Naive thymus-derived CD4-positive, alpha-beta T cell (primary cell): ENCODE data around the gene IRAK1. TPM values are rescaled to one million over a fixed set of nuclear protein-coding genes. Genes with fewer than 3 reads are reported as not detected.

Experiments
- ATAC-seq: fragments of 150-1000 bp; cut with Tn5 transposase; 2 replicates; pipeline ENCODE4 v1.10.0; 2021; ENCODE audit warnings: mild to moderate bottlenecking, moderate library complexity
- CTCF ChIA-PET: fragments of 350-600 bp; sonication (Branson Sonifier 250); formaldehyde crosslinking; loops from one replicate; lab custom pipeline; 2021; ENCODE audit warnings: antibody characterized with exemption; lab: Charles Lee
- POLR2A ChIA-PET: fragments of 350-600 bp; sonication (Branson Sonifier 250); formaldehyde crosslinking; loops from one replicate; lab custom pipeline; 2021; ENCODE audit warnings: antibody characterized with exemption, inconsistent platforms; lab: Charles Lee
- DNase-seq, 9 donors: peaks; one replicate each; pipeline versions ENCODE4 v3.0.0 to v3.0.0-alpha.2; 2020 to 2022; ENCODE audit warnings: mixed read lengths in 1 of 9
- H3K27ac ChIP-seq: one replicate; pipeline ENCODE4 v1.7.0; 2013; ENCODE audit warnings: mild to moderate bottlenecking, low read depth, low read length, moderate library complexity
- H3K27me3 ChIP-seq, 2 donors: one replicate each; pipeline ENCODE4 v1.7.0; 2013; ENCODE audit warnings: low read length in 2 of 2, mild to moderate bottlenecking in 2 of 2, moderate library complexity in 2 of 2; ENCODE audit not compliant: control insufficient read depth in 2 of 2, insufficient read depth in 2 of 2
- H3K36me3 ChIP-seq, 3 experiments: 1 replicate in 2 of 3; 2 replicates in 1 of 3; pipeline ENCODE4 v1.7.0; 2013; ENCODE audit warnings: low read length in 3 of 3, mild to moderate bottlenecking in 3 of 3, moderate library complexity in 1 of 3; ENCODE audit not compliant: insufficient read depth in 3 of 3, control insufficient read depth in 2 of 3
- H3K4me1 ChIP-seq, 2 donors: one replicate each; pipeline ENCODE4 v1.7.0; 2013; ENCODE audit warnings: low read length in 2 of 2, mild to moderate bottlenecking in 2 of 2, moderate library complexity in 1 of 2; ENCODE audit not compliant: control insufficient read depth in 2 of 2, insufficient read depth in 2 of 2
- H3K4me3 ChIP-seq: 2 replicates; pipeline ENCODE4 v1.7.0; 2013; ENCODE audit warnings: mild to moderate bottlenecking, low read length
- H3K9me3 ChIP-seq, 3 experiments: 1 replicate in 2 of 3; 2 replicates in 1 of 3; pipeline ENCODE4 v1.7.0; 2013; ENCODE audit warnings: low read length in 3 of 3; ENCODE audit not compliant: control insufficient read depth in 2 of 3
- H3K27ac Mint-ChIP-seq, 9 donors: one replicate each; pipeline ENCODE4 v1.8.0; 2020 to 2022; ENCODE audit warnings: mixed read lengths in 9 of 9, mild to moderate bottlenecking in 8 of 9, moderate library complexity in 5 of 9, inconsistent platforms in 2 of 9
- H3K27me3 Mint-ChIP-seq, 5 donors: one replicate each; pipeline ENCODE4 v1.8.0; 2021 to 2022; ENCODE audit warnings: mixed read lengths in 5 of 5, mild to moderate bottlenecking in 1 of 5
- H3K36me3 Mint-ChIP-seq, 5 donors: one replicate each; pipeline ENCODE4 v1.8.0; 2020 to 2022; ENCODE audit warnings: mixed read lengths in 5 of 5, mild to moderate bottlenecking in 3 of 5, inconsistent platforms in 1 of 5
- H3K4me1 Mint-ChIP-seq, 7 donors: one replicate each; pipeline ENCODE4 v1.8.0; 2020 to 2022; ENCODE audit warnings: mixed read lengths in 7 of 7, mild to moderate bottlenecking in 3 of 7, inconsistent platforms in 1 of 7
- H3K4me3 Mint-ChIP-seq, 10 donors: one replicate each; pipeline ENCODE4 v1.8.0; 2020 to 2022; ENCODE audit warnings: mild to moderate bottlenecking in 10 of 10, mixed read lengths in 10 of 10, moderate library complexity in 6 of 10, inconsistent platforms in 2 of 10
- H3K9me3 Mint-ChIP-seq, 11 donors: one replicate each; pipeline ENCODE4 v1.8.0; 2020 to 2022; ENCODE audit warnings: mixed read lengths in 11 of 11, mild to moderate bottlenecking in 4 of 11, inconsistent platforms in 1 of 11, moderate library complexity in 1 of 11
- intact Hi-C, 2 donors: fragments of 100-400 bp; cut with micrococcal nuclease; formaldehyde crosslinking; loops; one replicate each; pipeline ENCODE4 v1.15.1; 2023
- polyA plus RNA-seq, 2 donors: library from polyadenylated mRNA; unstranded; fragments of 300-500 nt; fragmentation: Illumina TruSeq; gene quantifications; one replicate each; pipeline ENCODE4 v1.2.3, GENCODE V29; 2021
- total RNA-seq, 6 experiments: library from RNA in 5 of 6; stranded (reverse) in 5 of 6; gene quantifications; 1 replicate in 5 of 6; 2 replicates in 1 of 6; pipeline ENCODE4 v1.2.3 and lab custom pipeline; 2021 to 2026

Gene IRAK1
- total and polyA plus RNA-seq, 7 experiments from 2014 or later: 20.0 to 120 (median 57.5) TPM

DNA sequence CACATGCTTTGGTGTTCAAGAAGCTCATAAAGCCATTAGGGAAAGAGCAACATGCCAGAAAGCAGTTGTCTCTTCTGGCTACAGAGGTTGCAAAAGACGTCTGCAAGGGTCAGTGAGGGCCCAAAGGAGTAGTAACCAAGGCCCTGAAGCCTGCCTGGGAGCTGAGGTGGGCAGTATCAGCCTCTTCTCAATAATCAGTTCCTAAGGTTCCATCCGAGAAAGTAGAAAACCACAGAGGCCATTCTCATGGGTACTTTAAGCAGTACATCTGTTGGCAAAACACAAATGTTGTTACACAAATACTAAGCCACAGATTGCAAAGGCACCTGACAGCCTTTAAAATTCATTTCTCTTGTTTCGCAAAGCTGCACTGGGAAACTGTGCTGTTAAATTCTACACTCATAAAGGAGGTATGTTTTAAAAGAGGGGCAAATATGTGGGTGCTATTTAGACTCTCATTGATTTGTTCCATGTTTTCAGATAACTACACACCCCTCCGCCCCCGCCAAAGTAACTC is 40.1 kb upstream of the IRAK1 start:
- H3K27ac ChIP-seq: peak overlapping the region; percentile 44
- Mint-ChIP-seq H3K27me3 (no peaks in the 10 kb centered on the region), H3K27ac (peak overlapping the region in 8 of 9 donors; percentile 28 to 89 (median 75)), H3K4me1 (peaks cover 46 to 87% (median 77%) of the 10 kb centered on the region in 7 donors), H3K9me3 (peaks cover 0 to 3% (median 0%) of the 10 kb centered on the region in 11 donors), H3K4me3 (peak overlapping the region in 2 of 10 donors; percentile 4 to 16), H3K36me3 (peaks cover 0 to 15% (median 0%) of the 10 kb centered on the region in 5 donors)
- ChIA-PET CTCF (no interaction called here), POLR2A (interaction anchor here (0.5 kb wide), 1 partner anchor 463 kb away, joined by 3 read pairs; no protein-coding TSS in a partner anchor)
- no peaks in the 10 kb centered on the region for H3K27me3 ChIP-seq
- no peak overlapping the region for H3K4me3 ChIP-seq
- no peaks in the 10 kb centered on the region for H3K9me3 ChIP-seq
- DNase-seq: no peak
- H3K4me1 ChIP-seq: peaks cover 13 to 24% of the 10 kb centered on the region in 2 donors
- ATAC-seq: no peak
- intact Hi-C loops: loop anchor here (5.0 to 10.0 kb wide), 2 partner anchors 33 to 295 kb away; partner anchors contain the start of gene PLXNB3 (in 1 of the 2)
- H3K36me3 ChIP-seq: peaks cover 0 to 4% (median 0%) of the 10 kb centered on the region in 3 experiments

DNA sequence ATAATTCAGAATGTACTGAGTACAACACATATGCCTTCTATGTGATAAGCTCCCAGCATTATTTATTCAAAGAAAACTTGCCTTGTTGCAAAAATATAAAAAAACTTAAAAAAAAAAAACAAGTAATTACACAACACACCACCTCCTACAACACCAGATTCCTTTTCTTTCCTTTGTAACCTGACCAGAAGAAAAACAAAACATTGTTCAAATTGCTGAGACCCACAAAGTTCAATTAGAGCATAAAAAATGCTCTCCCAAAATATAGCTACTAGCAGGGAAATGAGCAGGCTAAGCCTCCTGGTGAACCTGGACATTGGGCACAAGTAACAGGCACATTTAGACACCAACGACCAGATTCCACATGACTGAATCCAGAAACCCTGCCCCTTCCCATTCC is 39.5 kb upstream of the IRAK1 start:
- intact Hi-C loops: loop anchor here (5.0 to 10.0 kb wide), 2 partner anchors 33 to 294 kb away; partner anchors contain the start of gene PLXNB3 (in 1 of the 2)
- ATAC-seq (no peak), DNase-seq (no peak)
- CTCF ChIA-PET: no interaction called here
- H3K27ac ChIP-seq: peak overlapping the region; percentile 21
- H3K27me3 Mint-ChIP-seq: no peaks in the 10 kb centered on the region
- peak overlapping the region in 1 of 10 donors; percentile 4 for H3K4me3 Mint-ChIP-seq
- POLR2A ChIA-PET: interaction anchor here (0.5 kb wide), 1 partner anchor 464 kb away, joined by 3 read pairs; no protein-coding TSS in a partner anchor
- no peak overlapping the region for H3K4me3 ChIP-seq
- H3K9me3 ChIP-seq: no peaks in the 10 kb centered on the region
- peaks cover 0 to 15% (median 0%) of the 10 kb centered on the region in 5 donors for H3K36me3 Mint-ChIP-seq
- H3K9me3 Mint-ChIP-seq: peaks cover 0 to 3% (median 0%) of the 10 kb centered on the region in 11 donors
- H3K36me3 ChIP-seq: peaks cover 0 to 4% (median 0%) of the 10 kb centered on the region in 3 experiments
- H3K27me3 ChIP-seq: no peaks in the 10 kb centered on the region
- H3K4me1 ChIP-seq: peaks cover 9 to 24% of the 10 kb centered on the region in 2 donors
- H3K27ac Mint-ChIP-seq: peak overlapping the region in 8 of 9 donors; percentile 27 to 83 (median 72)
- H3K4me1 Mint-ChIP-seq: peaks cover 41 to 82% (median 72%) of the 10 kb centered on the region in 7 donors

DNA sequence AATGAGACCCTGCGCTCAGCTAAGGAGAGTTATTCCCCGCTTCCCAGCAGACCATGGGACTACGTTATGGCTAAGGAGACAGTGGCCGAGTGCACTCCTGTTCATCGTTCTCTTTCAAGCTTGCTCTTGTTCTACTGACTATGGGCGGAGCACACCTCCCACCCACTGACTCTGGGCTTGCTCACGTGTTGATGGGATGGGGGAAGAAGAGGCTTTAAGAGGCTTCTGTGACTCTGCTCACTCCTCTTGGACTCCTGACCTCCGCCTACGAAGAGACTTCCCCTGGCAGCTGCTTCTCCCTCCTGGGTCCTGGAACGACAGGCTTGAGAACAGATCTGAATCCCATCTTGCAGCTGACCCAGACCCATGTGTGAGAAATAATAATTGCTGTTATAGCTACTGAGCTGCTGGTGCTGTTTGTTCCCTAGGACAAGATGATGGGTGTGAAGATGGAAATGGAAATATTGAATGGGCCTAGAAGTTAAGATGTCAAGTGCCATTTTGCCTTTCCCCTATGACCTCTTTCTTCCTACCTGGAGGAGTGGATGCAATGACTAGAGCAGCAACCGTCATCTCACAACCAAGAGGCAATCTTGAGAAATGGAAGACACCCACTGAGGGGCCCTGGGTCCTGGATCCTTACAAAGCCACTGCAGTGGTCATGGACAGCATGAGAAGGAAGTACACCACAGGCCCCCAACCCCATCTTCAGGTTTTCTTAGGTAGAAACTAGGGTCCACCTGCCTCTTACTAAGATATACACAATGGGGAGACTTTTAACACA is 38.7 kb upstream of the IRAK1 start:
- peak overlapping the region in 1 of 10 donors; percentile 34 for H3K4me3 Mint-ChIP-seq
- H3K4me3 ChIP-seq: no peak overlapping the region
- intact Hi-C loops: loop anchor here (5.0 to 10.0 kb wide), 2 partner anchors 34 to 294 kb away; partner anchors contain the start of gene PLXNB3 (in 1 of the 2)
- H3K27ac ChIP-seq: no peak overlapping the region
- ATAC-seq (no peak), DNase-seq (no peak)
- H3K27ac Mint-ChIP-seq: peak overlapping the region in 6 of 9 donors; percentile 32 to 72 (median 61)
- peaks cover 38 to 73% (median 64%) of the 10 kb centered on the region in 7 donors for H3K4me1 Mint-ChIP-seq
- H3K27me3 ChIP-seq: no peaks in the 10 kb centered on the region
- ChIA-PET POLR2A (interaction anchor here (0.6 kb wide), 1 partner anchor 272 kb away, joined by 3 read pairs; no protein-coding TSS in a partner anchor), CTCF (no interaction called here)
- peaks cover 6 to 24% of the 10 kb centered on the region in 2 donors for H3K4me1 ChIP-seq
- H3K9me3 ChIP-seq: no peaks in the 10 kb centered on the region
- peaks cover 0 to 7% (median 0%) of the 10 kb centered on the region in 3 experiments for H3K36me3 ChIP-seq
- H3K9me3 Mint-ChIP-seq: peaks cover 0 to 3% (median 0%) of the 10 kb centered on the region in 11 donors
- H3K36me3 Mint-ChIP-seq: peaks cover 0 to 15% (median 0%) of the 10 kb centered on the region in 5 donors
- H3K27me3 Mint-ChIP-seq: no peaks in the 10 kb centered on the region

DNA sequence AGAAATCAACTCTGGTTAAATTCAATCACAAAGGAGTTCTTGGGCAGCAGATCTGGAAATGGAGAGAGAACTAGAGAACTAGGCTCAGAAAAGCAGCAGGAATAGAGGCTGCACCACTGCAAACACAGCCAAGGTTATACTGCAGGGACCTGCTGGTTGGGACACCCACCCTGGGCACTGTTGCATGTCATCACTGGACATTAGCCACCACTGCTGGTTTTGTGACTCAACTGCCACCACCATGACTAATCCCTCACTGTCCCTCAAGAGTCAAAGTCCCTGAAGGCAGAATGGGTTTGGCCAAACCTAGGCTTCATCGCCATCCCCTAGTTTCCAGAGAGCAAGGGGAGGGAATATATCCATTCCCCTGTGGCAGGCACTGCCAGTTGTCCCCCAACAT is 38.1 kb upstream of the IRAK1 start:
- Mint-ChIP-seq H3K4me3 (peak overlapping the region in 4 of 10 donors; percentile 3 to 44 (median 20)), H3K27ac (peak overlapping the region; percentile 34 to 85 (median 61)), H3K27me3 (no peaks in the 10 kb centered on the region), H3K4me1 (peaks cover 38 to 69% (median 59%) of the 10 kb centered on the region in 7 donors), H3K9me3 (peaks cover 0 to 3% (median 0%) of the 10 kb centered on the region in 11 donors), H3K36me3 (peaks cover 0 to 15% (median 0%) of the 10 kb centered on the region in 5 donors)
- ChIA-PET CTCF (no interaction called here), POLR2A (interaction anchor here (0.6 kb wide), 2 partner anchors 35 to 273 kb away, joined by 3 read pairs; no protein-coding TSS in a partner anchor)
- Histone ChIP-seq H3K4me3 (no peak overlapping the region), H3K27ac (no peak overlapping the region), H3K36me3 (peaks cover 0 to 12% (median 0%) of the 10 kb centered on the region in 3 experiments), H3K27me3 (no peaks in the 10 kb centered on the region), H3K4me1 (peaks cover 3 to 24% of the 10 kb centered on the region in 2 donors), H3K9me3 (no peaks in the 10 kb centered on the region)
- intact Hi-C loops: loop anchor here (5.0 to 10.0 kb wide), 2 partner anchors 35 to 293 kb away; partner anchors contain the start of gene PLXNB3 (in 1 of the 2)
- DNase-seq: no peak
- ATAC-seq: no peak

DNA sequence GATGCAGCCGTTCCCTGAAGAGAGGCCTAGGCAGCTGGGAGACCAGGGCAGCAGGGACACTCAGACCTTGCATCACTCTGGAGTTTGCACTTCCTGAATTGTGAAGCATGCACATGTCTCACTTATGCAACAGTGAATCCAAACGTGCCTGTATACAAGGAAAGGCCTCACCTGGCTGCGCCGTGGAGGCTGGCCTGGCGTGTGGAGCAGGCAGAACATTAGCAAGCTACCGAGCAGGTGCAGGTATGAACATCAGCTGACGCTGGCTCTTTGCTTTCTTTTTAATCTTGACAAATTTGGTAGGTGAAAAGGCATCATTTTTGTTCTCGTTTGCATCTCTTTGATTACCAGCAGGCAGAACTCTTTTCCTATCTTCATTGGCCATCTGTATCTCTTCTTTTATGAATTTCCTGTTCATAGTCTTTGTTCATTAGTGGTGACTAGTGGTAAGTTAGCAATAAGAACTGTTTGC is 37.1 kb upstream of the IRAK1 start:
- Histone ChIP-seq H3K9me3 (no peaks in the 10 kb centered on the region), H3K36me3 (peaks cover 0 to 12% (median 0%) of the 10 kb centered on the region in 3 experiments), H3K27me3 (no peaks in the 10 kb centered on the region), H3K4me1 (peaks cover 3 to 24% of the 10 kb centered on the region in 2 donors), H3K4me3 (no peak overlapping the region), H3K27ac (peak overlapping the region; percentile 23)
- Mint-ChIP-seq H3K27ac (peak overlapping the region; percentile 34 to 85 (median 61)), H3K27me3 (no peaks in the 10 kb centered on the region), H3K9me3 (no peaks in the 10 kb centered on the region), H3K36me3 (peaks cover 0 to 15% (median 2%) of the 10 kb centered on the region in 5 donors), H3K4me1 (peaks cover 33 to 66% (median 58%) of the 10 kb centered on the region in 7 donors), H3K4me3 (peak overlapping the region in 7 of 10 donors; percentile 3 to 59 (median 44))
- intact Hi-C loops: loop anchor here (5.0 to 10.0 kb wide), 2 partner anchors 35 to 292 kb away; partner anchors contain the start of gene PLXNB3 (in 1 of the 2)
- ATAC-seq (peak; percentile 55), DNase-seq (peak in 6 of 9 donors; percentile 11 to 31 (median 21))
- ChIA-PET CTCF (no interaction called here), POLR2A (interaction anchor here (0.9 kb wide), 1 partner anchor 38 kb away, joined by 3 read pairs; no protein-coding TSS in a partner anchor)
